Liver (tissue), 9 donors: ENCODE results near the gene CHORDC1. TPM values are rescaled to one million over a fixed set of nuclear protein-coding genes. Genes with fewer than 3 reads are reported as not detected.
"Not testable (repeated sequence)": the region's sequence is repeated elsewhere in the genome, so short reads cannot be mapped to it uniquely, and the experiment has no call there.

Experiments used
- DNase-seq: peaks from one replicate; pipeline ENCODE4 v3.0.0-alpha.2; 2017; ENCODE audit warnings: low spot score
- H3K27ac ChIP-seq, 2 donors: one replicate each; pipeline ENCODE4 v1.7.0; 2013; ENCODE audit warnings: inconsistent platforms in 2 of 2, low read length in 2 of 2, control low read depth in 1 of 2, low read depth in 1 of 2, mild to moderate bottlenecking in 1 of 2
- H3K27me3 ChIP-seq, 4 donors: one replicate each; pipeline versions ENCODE4 v1.6.1 to v1.7.0; 2013; ENCODE audit warnings: low read length in 3 of 4, inconsistent platforms in 1 of 4, mild to moderate bottlenecking in 1 of 4, moderate library complexity in 1 of 4; ENCODE audit not compliant: control insufficient read depth in 4 of 4, insufficient read depth in 4 of 4
- H3K36me3 ChIP-seq, 4 donors: one replicate each; pipeline versions ENCODE4 v1.6.1 to v1.7.0; 2013; ENCODE audit warnings: low read length in 3 of 4, mild to moderate bottlenecking in 3 of 4, low read depth in 1 of 4, moderate library complexity in 1 of 4; ENCODE audit not compliant: control insufficient read depth in 4 of 4, insufficient read depth in 3 of 4
- H3K4me1 ChIP-seq, 4 donors: one replicate each; pipeline versions ENCODE4 v1.6.1 to v1.7.0; 2013; ENCODE audit warnings: low read length in 3 of 4, mild to moderate bottlenecking in 3 of 4, moderate library complexity in 1 of 4; ENCODE audit not compliant: control insufficient read depth in 4 of 4, insufficient read depth in 4 of 4
- H3K4me3 ChIP-seq, 3 donors: one replicate each; pipeline versions ENCODE4 v1.6.1 to v1.7.0; 2013; ENCODE audit warnings: low read length in 3 of 3, control low read depth in 1 of 3, low read depth in 1 of 3, mild to moderate bottlenecking in 1 of 3
- H3K9ac ChIP-seq, 2 donors: one replicate each; pipeline ENCODE4 v1.7.0; 2013; ENCODE audit warnings: low read length in 2 of 2, mild to moderate bottlenecking in 2 of 2, moderate library complexity in 2 of 2, control low read depth in 1 of 2, low read depth in 1 of 2
- H3K9me3 ChIP-seq, 4 donors: one replicate each; pipeline versions ENCODE4 v1.6.1 to v1.7.0; 2013; ENCODE audit warnings: low read length in 3 of 4; ENCODE audit not compliant: control insufficient read depth in 4 of 4
- ATF3 ChIP-seq: IDR thresholded peaks from 2 replicates; pipeline ENCODE4 v1.6.1; 2016; ENCODE audit warnings: antibody characterized with exemption
- EGR1 ChIP-seq, 2 donors: IDR thresholded peaks; 2 replicates each; pipeline ENCODE4 v1.6.1; 2016 to 2018; ENCODE audit warnings: antibody characterized with exemption in 2 of 2, low read depth in 2 of 2
- FOXA2 ChIP-seq: IDR thresholded peaks from 2 replicates; pipeline ENCODE4 v1.6.1; 2016; ENCODE audit warnings: antibody characterized with exemption
- GABPA ChIP-seq, 2 donors: IDR thresholded peaks in 1 of 2; conservative IDR thresholded peaks in 1 of 2; 2 replicates each; pipeline ENCODE4 v1.6.1; 2016; ENCODE audit warnings: antibody characterized with exemption in 2 of 2, mild to moderate bottlenecking in 1 of 2, moderate library complexity in 1 of 2
- HNF4G ChIP-seq: IDR thresholded peaks from 2 replicates; pipeline ENCODE4 v1.6.1; 2016; ENCODE audit warnings: antibody characterized with exemption
- JUND ChIP-seq, 2 donors: IDR thresholded peaks; 2 replicates each; pipeline ENCODE4 v1.6.1; 2016; ENCODE audit warnings: antibody characterized with exemption in 2 of 2
- MAX ChIP-seq: IDR thresholded peaks from 2 replicates; pipeline ENCODE4 v1.6.1; 2016; ENCODE audit warnings: antibody characterized with exemption
- NR2F2 ChIP-seq: IDR thresholded peaks from 2 replicates; pipeline ENCODE4 v1.6.1; 2016; ENCODE audit warnings: antibody characterized with exemption
- RAD21 ChIP-seq, 2 donors: IDR thresholded peaks; 2 replicates each; pipeline ENCODE4 v1.6.1; 2016; ENCODE audit warnings: antibody characterized with exemption in 2 of 2, mild to moderate bottlenecking in 2 of 2
- REST ChIP-seq: IDR thresholded peaks from 2 replicates; pipeline ENCODE4 v1.6.1; 2016; ENCODE audit warnings: antibody characterized with exemption, mild to moderate bottlenecking
- RXRA ChIP-seq, 2 donors: IDR thresholded peaks; 2 replicates each; pipeline ENCODE4 v1.6.1; 2017 to 2018; ENCODE audit warnings: antibody characterized with exemption in 2 of 2, mild to moderate bottlenecking in 1 of 2
- TAF1 ChIP-seq: conservative IDR thresholded peaks from 2 replicates; pipeline ENCODE4 v1.6.1; 2016; ENCODE audit warnings: antibody characterized with exemption, mild to moderate bottlenecking
- YY1 ChIP-seq: IDR thresholded peaks from 2 replicates; pipeline ENCODE4 v1.6.1; 2016; ENCODE audit warnings: antibody characterized with exemption, mild to moderate bottlenecking
- WGBS: extraction: QIAGEN DNeasy Blood & Tissue Kit; methylation state at CpG from one replicate; pipeline ENCODE4 v1.1.7; 2013; 5-methylcytosine and 5-hydroxymethylcytosine counted together
- polyA plus RNA-seq, 2 donors: library from polyadenylated mRNA; stranded (reverse) in 1 of 2; unstranded in 1 of 2; fragments of 200-250 nt in 1 of 2; fragments of >200 nt in 1 of 2; fragmentation: Nextera tagmentation in 1 of 2; extraction: Ambion mirVana in 1 of 2; gene quantifications; one replicate each; pipeline versions ENCODE4 v1.2.1 to v1.2.3, GENCODE V29; 2013 to 2015
- total RNA-seq, 2 donors: library from RNA; depleted of rRNA; stranded (reverse); fragments of >200 nt; gene quantifications; one replicate each; pipeline ENCODE4 v1.2.3, GENCODE V29; 2014
- donor health status: healthy.
- donor health status: healthy.
- donor health status: healthy.
- donor health status: healthy.
- donor health status: healthy.

CHORDC1 gene
- total and polyA plus RNA-seq, 4 donors = 9.4 to 39.5 (median 16.7) TPM

GRCh38 chr11:90241414-90241813 is 18.6 kb upstream of the CHORDC1 start:
- H3K4me1 ChIP-seq = no peaks in the 10 kb centered on the region
- no peaks in the 10 kb centered on the region for H3K36me3 ChIP-seq
- DNase-seq = no peak
- H3K9me3 ChIP-seq = no peaks in the 10 kb centered on the region
- TF ChIP-seq MAX (no peak), EGR1 (IDR thresholded peaks at IDR 0.05; ENCODE audit: low read depth in 2 of 2) (no peak), RAD21 (IDR thresholded peaks at IDR 0.05) (no peak), YY1 (no peak), JUND (IDR thresholded peaks at IDR 0.05) (no peak), TAF1 (no peak), ATF3 (no peak), FOXA2 (no peak), NR2F2 (no peak), REST (no peak), GABPA (IDR thresholded peaks at IDR 0.05 in 1 of 2, conservative IDR thresholded peaks at IDR 0.05 in 1 of 2) (no peak)
- 65% methylated on average over 4 of the region's 4 CpGs for WGBS
- H3K27me3 ChIP-seq = no peaks in the 10 kb centered on the region
- H3K9ac ChIP-seq = no peak overlapping the region
- H3K4me3 ChIP-seq = no peak overlapping the region
- H3K27ac ChIP-seq = no peak overlapping the region

GRCh38 chr11:90239967-90240636 is 17.3 kb upstream of the CHORDC1 start:
- not testable (repeated sequence) for H3K4me1 ChIP-seq, H3K36me3 ChIP-seq, H3K9me3 ChIP-seq, DNase-seq, H3K27me3 ChIP-seq, H3K9ac ChIP-seq, H3K4me3 ChIP-seq, H3K27ac ChIP-seq
- WGBS = 73% methylated on average over 19 of the region's 20 CpGs

- Histone ChIP-seq H3K27ac (no peak overlapping the region), H3K27me3 (peaks cover 0 to 4% (median 0%) of the 10 kb centered on the region in 4 donors), H3K4me1 (no peaks in the 10 kb centered on the region), H3K9ac (no peak overlapping the region), H3K4me3 (no peak overlapping the region), H3K36me3 (no peaks in the 10 kb centered on the region), H3K9me3 (no peaks in the 10 kb centered on the region)
- WGBS = 85% methylated on average over 4 of the region's 4 CpGs
- no peak for DNase-seq
- no peak for TF ChIP-seq MAX
- no peak for TF ChIP-seq HNF4G
- TF ChIP-seq RXRA (IDR thresholded peaks at IDR 0.05) = no peak
- TF ChIP-seq FOXA2 = no peak
- TF ChIP-seq YY1 = no peak
- no peak for TF ChIP-seq NR2F2
- no peak for TF ChIP-seq REST
These were observed 14.2 kb upstream of the CHORDC1 start for GRCh38 chr11:90237004-90237403.
